ENCODE results near the gene ADGRA1.

ADGRA1 gene

GRCh38 chr10:133042061-133042460, 45.7 kb upstream of the ADGRA1 start:
- no peak for TF ChIP-seq CTCF (IDR thresholded peaks at IDR 0.05; ENCODE audit: control insufficient read depth, insufficient read depth, low read depth, low read length, missing control alignments)
- no peak for DNase-seq (ENCODE audit: low read depth)
- H3K4me3 ChIP-seq (ENCODE audit: control insufficient read depth, low read depth, low read length), result no peak overlapping the region

- DNase-seq (ENCODE audit: low read depth), result no peak
- H3K4me3 ChIP-seq (ENCODE audit: control insufficient read depth, low read depth, low read length), result no peak overlapping the region
- no peak for TF ChIP-seq CTCF (IDR thresholded peaks at IDR 0.05; ENCODE audit: control insufficient read depth, insufficient read depth, low read depth, low read length, missing control alignments)
These were observed 44.9 kb upstream of the ADGRA1 start for GRCh38 chr10:133042816-133043215.

- no peak for DNase-seq (ENCODE audit: low read depth)
- no peak for TF ChIP-seq CTCF (IDR thresholded peaks at IDR 0.05; ENCODE audit: control insufficient read depth, insufficient read depth, low read depth, low read length, missing control alignments)
- no peak overlapping the region for H3K4me3 ChIP-seq (ENCODE audit: control insufficient read depth, low read depth, low read length)
These were observed 44.0 kb upstream of the ADGRA1 start for GRCh38 chr10:133043541-133044225.

GRCh38 chr10:133044401-133044811, 43.3 kb upstream of the ADGRA1 start:
- DNase-seq (ENCODE audit: low read depth), result no peak
- no peak overlapping the region for H3K4me3 ChIP-seq (ENCODE audit: control insufficient read depth, low read depth, low read length)

GRCh38 chr10:133045556-133046389, 42.0 kb upstream of the ADGRA1 start:
- no peak for TF ChIP-seq CTCF (IDR thresholded peaks at IDR 0.05; ENCODE audit: control insufficient read depth, insufficient read depth, low read depth, low read length, missing control alignments)
- DNase-seq (ENCODE audit: low read depth), result no peak
- H3K4me3 ChIP-seq (ENCODE audit: control insufficient read depth, low read depth, low read length), result no peak overlapping the region

More at GRCh38 chr10:133044401-133044811, 43.3 kb upstream of the ADGRA1 start:
- TF ChIP-seq CTCF (IDR thresholded peaks at IDR 0.05; ENCODE audit: control insufficient read depth, insufficient read depth, low read depth, low read length, missing control alignments), result no peak

- H3K4me3 ChIP-seq (ENCODE audit: control insufficient read depth, low read depth, low read length), result no peak overlapping the region
- TF ChIP-seq CTCF (IDR thresholded peaks at IDR 0.05; ENCODE audit: control insufficient read depth, insufficient read depth, low read depth, low read length, missing control alignments), result no peak
- no peak for DNase-seq (ENCODE audit: low read depth)
These were observed 41.3 kb upstream of the ADGRA1 start for GRCh38 chr10:133046390-133046765.
